Mucosa of stomach (tissue), 1 donor: ENCODE results near the gene AGAP2.

Experiments used
- H3K27me3 ChIP-seq: one replicate; pipeline ENCODE4 v1.7.0; 2013; ENCODE audit warnings: mild to moderate bottlenecking, low read length; ENCODE audit not compliant: control insufficient read depth, insufficient read depth
- H3K36me3 ChIP-seq: one replicate; pipeline ENCODE4 v1.7.0; 2013; ENCODE audit warnings: low read length; ENCODE audit not compliant: control insufficient read depth, insufficient read depth
- H3K4me1 ChIP-seq: one replicate; pipeline ENCODE4 v1.7.0; 2013; ENCODE audit warnings: mild to moderate bottlenecking, low read length; ENCODE audit not compliant: control insufficient read depth, insufficient read depth
- H3K4me3 ChIP-seq: one replicate; pipeline ENCODE4 v1.7.0; 2013; ENCODE audit warnings: low read length
- H3K9ac ChIP-seq: one replicate; pipeline ENCODE4 v1.7.0; 2013; ENCODE audit warnings: mild to moderate bottlenecking, low read length, moderate library complexity
- H3K9me3 ChIP-seq: one replicate; pipeline ENCODE4 v1.7.0; 2013; ENCODE audit warnings: mild to moderate bottlenecking, low read length, moderate library complexity; ENCODE audit not compliant: control insufficient read depth
- donor health status: Pancreatic carcinoma.

AGAP2 gene

GRCh38 chr12:57746025-57746424 lies 7.5 kb upstream of the AGAP2 start:
- Histone ChIP-seq H3K27me3 (peaks cover 10% of the 10 kb centered on the region), H3K36me3 (no peaks in the 10 kb centered on the region), H3K9me3 (no peaks in the 10 kb centered on the region), H3K9ac (no peak overlapping the region), H3K4me3 (no peak overlapping the region), H3K4me1 (peaks cover 16% of the 10 kb centered on the region)

GRCh38 chr12:57745485-57745881 lies 6.9 kb upstream of the AGAP2 start:
- no peaks in the 10 kb centered on the region for H3K36me3 ChIP-seq
- peaks cover 15% of the 10 kb centered on the region for H3K27me3 ChIP-seq
- H3K9ac ChIP-seq: peak overlapping the region; percentile 92
- peak overlapping the region; percentile 78 for H3K4me3 ChIP-seq
- H3K4me1 ChIP-seq: peaks cover 16% of the 10 kb centered on the region
- H3K9me3 ChIP-seq: no peaks in the 10 kb centered on the region

GRCh38 chr12:57744777-57745484 lies 6.4 kb upstream of the AGAP2 start, which contains the start of gene TSPAN31:
Gene TSPAN31 (plus strand): TSS chr12:57745039. CDS start chr12:57745155, 116 bp downstream.
- Histone ChIP-seq H3K36me3 (no peaks in the 10 kb centered on the region), H3K27me3 (peaks cover 21% of the 10 kb centered on the region), H3K4me1 (peaks cover 16% of the 10 kb centered on the region), H3K9ac (peak within 1 kb of the TSS; percentile 92), H3K9me3 (no peaks in the 10 kb centered on the region), H3K4me3 (peak within 1 kb of the TSS; percentile 78)

- peaks cover 27% of the 10 kb centered on the region for H3K27me3 ChIP-seq
- peaks cover 16% of the 10 kb centered on the region for H3K4me1 ChIP-seq
- no peaks in the 10 kb centered on the region for H3K36me3 ChIP-seq
- peak overlapping the region; percentile 78 for H3K4me3 ChIP-seq
- no peaks in the 10 kb centered on the region for H3K9me3 ChIP-seq
- H3K9ac ChIP-seq: peak overlapping the region; percentile 92
Observed at GRCh38 chr12:57744194-57744776, 5.7 kb upstream of the AGAP2 start.

GRCh38 chr12:57743769-57744168 lies 5.2 kb upstream of the AGAP2 start:
- peaks cover 16% of the 10 kb centered on the region for H3K4me1 ChIP-seq
- no peak overlapping the region for H3K9ac ChIP-seq
- no peak overlapping the region for H3K4me3 ChIP-seq
- no peaks in the 10 kb centered on the region for H3K9me3 ChIP-seq
- H3K36me3 ChIP-seq: no peaks in the 10 kb centered on the region
- peaks cover 32% of the 10 kb centered on the region for H3K27me3 ChIP-seq

GRCh38 chr12:57741844-57742738 lies 3.5 kb upstream of the AGAP2 start:
- Histone ChIP-seq H3K9me3 (no peaks in the 10 kb centered on the region), H3K4me1 (peaks cover 19% of the 10 kb centered on the region), H3K36me3 (no peaks in the 10 kb centered on the region), H3K27me3 (peaks cover 48% of the 10 kb centered on the region), H3K9ac (no peak overlapping the region), H3K4me3 (no peak overlapping the region)

GRCh38 chr12:57741413-57741789 lies 2.9 kb upstream of the AGAP2 start:
- Histone ChIP-seq H3K9ac (no peak overlapping the region), H3K9me3 (no peaks in the 10 kb centered on the region), H3K4me1 (peaks cover 22% of the 10 kb centered on the region), H3K27me3 (peaks cover 54% of the 10 kb centered on the region), H3K36me3 (no peaks in the 10 kb centered on the region), H3K4me3 (no peak overlapping the region)

- Histone ChIP-seq H3K4me1 (peaks cover 18% of the 10 kb centered on the region), H3K4me3 (no peak overlapping the region), H3K36me3 (no peaks in the 10 kb centered on the region), H3K27me3 (peaks cover 60% of the 10 kb centered on the region), H3K9me3 (no peaks in the 10 kb centered on the region), H3K9ac (no peak overlapping the region)
Observed at GRCh38 chr12:57740656-57741412, 2.3 kb upstream of the AGAP2 start.

GRCh38 chr12:57739914-57740538 lies 1.5 kb upstream of the AGAP2 start:
- Histone ChIP-seq H3K36me3 (no peaks in the 10 kb centered on the region), H3K9ac (no peak overlapping the region), H3K4me3 (no peak overlapping the region), H3K27me3 (peaks cover 68% of the 10 kb centered on the region), H3K4me1 (peaks cover 19% of the 10 kb centered on the region), H3K9me3 (no peaks in the 10 kb centered on the region)

GRCh38 chr12:57739387-57739786 lies 845 bp upstream of the AGAP2 start:
- Histone ChIP-seq H3K27me3 (peaks cover 75% of the 10 kb centered on the region), H3K9me3 (no peaks in the 10 kb centered on the region), H3K9ac (no peak overlapping the region), H3K36me3 (no peaks in the 10 kb centered on the region), H3K4me3 (no peak overlapping the region), H3K4me1 (peaks cover 22% of the 10 kb centered on the region)
